SU-DHL-6 (cell line): ENCODE results near the gene DNAI2.

Source experiments
- CTCF ChIP-seq: fragments of 200-600 bp; sonication (generic); IDR thresholded peaks from one replicate; pipeline ENCODE4 v1.5.1; 2017; ENCODE audit warnings: antibody characterized with exemption, mild to moderate bottlenecking, low read length, moderate library complexity; ENCODE audit not compliant: insufficient read depth, poor library complexity, severe bottlenecking
- EZH2phosphoT487 ChIP-seq: fragments of 200-600 bp; sonication (generic), shearing (Covaris generic); conservative IDR thresholded peaks from 2 replicates; pipeline ENCODE4 v1.6.1; 2018; ENCODE audit warnings: mild to moderate bottlenecking, antibody characterized with exemption, low read length, moderate library complexity, mixed read lengths

DNA sequence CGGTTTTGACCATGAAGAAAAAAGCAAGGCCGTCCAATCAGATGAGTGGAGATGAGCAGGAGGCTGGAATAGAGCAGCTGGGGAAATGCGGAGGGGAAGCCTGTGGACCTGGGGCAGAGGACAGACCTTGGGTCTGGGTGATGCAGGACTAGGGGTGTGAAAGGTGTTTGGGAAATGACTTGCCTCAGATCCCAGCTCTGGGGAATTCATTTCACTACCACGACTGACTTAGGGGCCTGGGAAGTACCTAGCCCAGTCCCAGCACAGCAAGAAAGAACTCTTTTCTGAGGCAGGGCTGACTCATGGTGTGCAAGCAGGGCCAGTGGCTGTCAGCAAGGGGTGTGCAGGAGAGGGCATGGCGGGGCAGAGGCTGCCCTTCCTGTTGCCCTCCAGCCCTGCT, 14.8 kb downstream of the DNAI2 start:
- TF ChIP-seq CTCF, result no peak
- no peak for TF ChIP-seq EZH2phosphoT487
